HG03565 (cell line): ENCODE measurements around the gene COG2.
A peak's percentile ranks its signal among the peaks of the same experiment; 100 is the strongest.
"Not testable (repeated sequence)": the region's sequence is repeated elsewhere in the genome, so short reads cannot be mapped to it uniquely, and the experiment has no call there.

Experiments used
- ATAC-seq: cut with Tn5 transposase; IDR thresholded peaks from one replicate; pipeline ENCODE4 v1.9.1; 2021; ENCODE audit warnings: mild to moderate bottlenecking, moderate library complexity; ENCODE audit not compliant: unreplicated experiment

COG2 gene

DNA sequence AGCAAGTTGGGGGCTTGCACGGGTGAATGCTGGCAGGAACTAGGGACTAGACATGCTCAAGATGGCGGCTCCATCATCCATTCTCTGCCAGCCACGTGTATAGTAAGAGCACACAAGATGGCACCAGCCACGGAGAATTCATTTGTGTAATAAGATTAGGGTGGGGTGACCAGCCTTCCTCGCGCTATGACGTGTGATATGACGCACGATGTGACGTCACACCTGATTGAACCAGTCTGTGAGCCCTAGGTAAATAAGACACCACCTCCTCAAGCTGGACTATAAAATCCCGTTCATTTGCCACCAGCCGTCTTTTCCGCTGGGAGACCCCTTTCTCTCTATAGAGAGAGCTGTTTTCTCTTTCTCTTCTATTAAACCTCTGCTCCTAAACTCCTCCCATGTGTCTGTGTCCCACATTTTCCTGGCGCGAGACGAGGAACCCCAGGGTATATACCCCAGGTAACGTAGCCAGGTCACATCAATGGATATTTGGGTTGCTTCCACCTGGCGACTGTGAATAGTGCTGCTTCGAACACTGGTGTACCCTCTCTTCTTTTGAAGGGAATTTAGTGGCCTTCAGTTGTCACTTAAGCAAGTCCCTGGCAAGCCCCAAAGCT, 18.1 kb upstream of the COG2 start:
- ATAC-seq = no peak

DNA sequence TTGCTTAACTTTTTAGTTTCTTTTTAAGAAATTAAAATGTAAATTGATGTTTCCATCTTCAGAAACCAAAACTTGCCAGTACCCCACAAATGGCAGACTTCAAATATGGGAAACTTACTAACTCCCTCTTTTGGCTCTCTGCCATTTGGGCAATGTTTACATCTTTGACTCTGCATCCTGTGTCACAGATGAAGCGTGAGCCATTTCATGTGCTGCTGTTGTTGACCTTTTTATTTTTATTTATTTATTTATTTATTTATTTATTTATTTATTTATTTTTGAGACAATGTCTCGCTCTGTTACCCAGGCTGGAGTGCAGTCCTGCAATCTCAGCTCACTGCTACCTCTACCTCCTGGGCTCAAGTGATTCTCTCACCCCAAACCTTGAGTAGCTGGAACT, 16.0 kb upstream of the COG2 start:
- ATAC-seq = no peak

DNA sequence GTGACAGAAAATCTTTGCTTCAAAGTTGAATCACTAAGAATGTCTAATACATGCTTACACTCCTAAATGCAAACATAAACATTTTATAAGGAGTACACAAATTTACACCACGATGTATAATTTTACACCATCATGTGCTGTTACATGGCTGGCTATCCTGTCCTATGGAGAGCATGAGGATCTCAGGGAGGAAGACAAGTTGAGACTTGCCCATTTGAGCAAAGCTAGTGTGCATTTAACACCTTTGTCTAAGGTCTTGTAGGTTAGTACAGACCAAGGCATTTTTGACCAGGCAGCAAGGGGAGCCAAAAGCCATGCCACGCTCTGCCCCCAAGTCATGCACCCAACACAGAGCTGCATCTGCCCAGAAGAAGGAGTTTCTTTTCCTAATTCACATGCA, 14.5 kb upstream of the COG2 start:
- ATAC-seq = no peak

DNA sequence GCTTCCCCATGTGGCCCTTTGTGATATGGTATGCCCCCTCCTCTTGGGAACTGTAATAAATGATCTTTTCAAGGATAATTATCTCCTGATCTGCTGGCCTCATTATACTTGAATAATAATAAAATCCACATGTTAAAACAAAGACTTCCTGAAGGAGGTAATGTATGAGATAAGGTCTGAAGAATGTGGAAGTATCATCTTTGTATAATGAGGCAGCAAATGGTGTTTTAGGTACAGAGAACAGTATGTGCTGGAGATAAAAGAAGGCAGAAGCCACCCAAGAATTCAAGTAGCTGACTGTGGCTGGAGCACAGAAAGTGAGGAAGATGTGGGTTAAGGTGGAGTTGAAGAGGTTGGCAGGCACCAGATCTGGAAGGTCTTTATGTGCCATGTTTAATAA, 12.8 kb upstream of the COG2 start:
- no peak for ATAC-seq

DNA sequence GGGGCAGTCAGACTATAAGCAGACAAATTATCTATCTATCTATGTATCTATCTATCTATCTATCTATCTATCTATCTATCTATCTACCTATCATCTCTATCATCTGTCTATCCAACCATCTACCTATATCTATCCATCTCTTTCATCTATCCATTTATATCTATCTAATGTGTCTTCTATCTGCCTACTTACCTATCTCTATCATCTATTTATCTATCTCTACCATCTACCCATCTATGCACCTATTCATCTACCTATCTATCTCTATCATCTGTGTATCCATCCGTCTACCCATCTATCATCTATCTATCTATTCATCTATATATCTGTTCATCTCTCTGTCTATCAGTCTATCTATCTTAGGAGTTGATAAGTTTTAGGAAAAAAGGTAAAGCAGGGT, 10.8 kb upstream of the COG2 start:
- no peak for ATAC-seq

DNA sequence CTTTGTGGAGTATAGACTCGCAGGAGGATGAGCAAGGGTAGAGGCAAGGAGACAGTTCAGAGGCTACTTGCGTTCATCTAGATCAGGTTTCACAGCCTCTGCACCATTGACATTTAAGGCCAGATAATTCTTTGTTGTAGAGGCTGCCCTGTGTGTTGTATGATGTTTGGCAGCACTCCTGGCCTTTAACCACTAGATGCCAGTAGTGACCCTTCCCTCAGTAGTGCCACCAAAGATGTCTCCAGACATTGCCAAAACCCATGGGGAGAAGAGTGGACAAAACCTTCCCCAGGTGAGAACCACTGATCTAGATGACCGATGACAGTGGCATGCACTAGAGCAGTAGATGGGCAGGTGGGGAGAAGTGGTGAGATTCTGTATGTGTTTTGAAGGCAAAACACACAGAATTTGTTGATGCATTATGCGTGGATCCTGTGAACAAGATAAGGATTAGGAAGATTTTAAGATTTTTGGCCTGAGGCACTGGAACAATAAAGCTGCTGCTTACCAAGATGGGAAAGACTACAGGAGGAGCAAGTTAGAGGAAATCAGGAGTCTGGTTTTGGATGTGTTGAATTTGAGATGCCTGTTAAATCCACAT, 9.9 kb upstream of the COG2 start:
- peak; percentile 54 for ATAC-seq

DNA sequence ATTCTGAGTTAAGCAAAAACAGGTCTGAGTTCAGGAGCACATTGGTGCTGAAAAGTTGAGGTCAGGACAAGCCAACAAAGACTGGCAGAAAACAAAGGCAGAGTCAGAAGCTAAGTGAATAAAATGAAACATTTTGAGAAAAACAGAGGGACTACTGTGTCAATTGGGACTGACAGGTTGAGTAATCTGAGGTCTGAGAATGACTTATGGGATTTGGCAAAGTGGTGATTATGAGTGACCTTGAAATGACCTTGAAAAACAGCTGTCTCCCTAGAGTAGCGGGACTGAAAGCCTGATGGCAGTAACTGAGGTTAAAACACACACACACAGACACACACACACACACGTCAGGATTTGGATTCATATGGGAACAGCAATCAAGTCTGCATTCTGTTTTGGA, 8.8 kb upstream of the COG2 start:
- no peak for ATAC-seq

DNA sequence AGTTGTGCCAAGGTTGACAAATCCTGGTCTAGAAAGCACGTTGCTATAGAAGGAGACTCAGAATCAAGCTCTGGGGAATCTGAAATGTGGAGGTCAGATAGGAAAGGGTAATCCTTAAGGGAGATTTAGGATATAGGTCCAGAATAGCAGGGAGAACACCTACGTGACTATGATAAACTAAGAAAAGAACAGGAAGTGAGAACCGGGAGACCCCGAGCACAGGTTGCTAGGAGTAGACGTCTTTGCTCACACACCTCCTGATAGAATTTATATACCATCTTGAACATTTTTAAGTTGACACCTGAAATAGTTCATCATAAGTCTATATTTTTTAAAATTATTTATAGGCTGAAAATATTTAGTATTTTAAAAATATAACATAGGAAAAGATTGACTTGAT, 7.9 kb upstream of the COG2 start:
- ATAC-seq = no peak

DNA sequence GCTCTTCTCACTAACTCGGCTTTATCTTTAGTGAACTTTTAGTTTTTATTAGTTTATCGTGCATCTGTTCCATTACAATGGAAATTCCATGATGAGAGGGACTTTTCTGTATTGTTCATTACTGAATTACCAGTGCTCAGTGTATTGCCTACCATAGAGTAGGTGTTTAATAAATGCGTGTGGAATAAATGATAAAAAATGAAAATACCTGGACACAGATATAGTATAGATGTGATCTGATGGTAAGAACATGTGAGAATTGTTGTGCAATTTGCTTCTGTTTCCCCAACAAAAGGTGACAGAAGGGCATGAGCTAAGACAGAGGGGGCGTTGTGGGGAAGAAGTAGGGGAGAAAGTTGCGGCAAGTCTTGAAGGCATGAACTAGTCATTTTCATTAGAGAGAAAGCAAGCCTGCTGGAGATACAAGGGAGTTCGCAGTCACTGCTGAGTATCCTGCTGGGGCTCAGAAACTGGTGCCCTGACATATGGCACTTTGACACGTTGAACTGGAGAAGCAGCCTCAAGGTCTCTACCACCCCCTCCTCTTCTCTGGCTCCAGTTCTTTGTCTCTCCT, 5.6 kb upstream of the COG2 start:
- ATAC-seq = no peak

DNA sequence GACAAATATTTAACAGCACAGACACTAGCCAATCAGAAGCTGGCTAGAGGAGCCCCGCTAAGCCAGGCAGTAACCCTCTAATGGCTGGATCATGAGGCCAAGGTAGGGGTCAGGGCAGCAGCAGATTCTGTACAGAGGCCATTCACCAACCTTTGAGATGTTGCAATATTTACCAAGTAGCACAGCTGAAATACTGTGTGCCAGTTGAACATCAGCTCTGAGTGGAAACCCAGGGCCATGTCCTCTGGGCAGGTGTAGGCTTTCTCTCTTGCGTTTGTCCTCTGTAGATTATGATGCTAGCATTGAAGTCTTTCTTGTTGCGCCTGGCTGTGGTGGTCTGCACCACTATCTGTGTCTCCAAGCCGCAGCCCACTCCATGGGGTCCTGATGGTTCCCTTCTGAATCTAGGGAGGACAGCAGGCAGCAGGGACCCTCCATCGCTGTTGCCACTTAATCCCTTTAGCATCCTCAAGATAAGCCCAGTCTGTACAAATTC, 2.5 kb upstream of the COG2 start:
- no peak for ATAC-seq

DNA sequence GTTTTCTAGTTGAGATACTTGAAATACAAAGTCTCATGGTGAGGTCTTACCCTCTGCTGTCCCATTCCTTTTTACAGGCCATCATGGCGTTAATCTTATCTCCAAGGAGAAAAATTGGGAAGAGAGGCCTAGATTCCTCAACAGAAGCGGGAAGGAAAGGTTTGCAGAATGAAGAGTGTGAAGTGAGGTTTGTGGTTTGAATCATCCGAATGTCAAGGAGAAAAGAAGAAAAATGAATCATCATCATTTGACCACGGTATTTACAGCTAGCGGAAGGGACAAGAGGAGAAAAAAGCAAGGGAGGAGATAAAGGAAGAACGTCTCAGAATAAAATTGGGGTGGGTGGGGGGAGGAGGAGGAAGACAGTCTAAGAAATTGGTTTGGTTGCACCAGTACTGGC, 935 bp upstream of the COG2 start:
- no peak for ATAC-seq

DNA sequence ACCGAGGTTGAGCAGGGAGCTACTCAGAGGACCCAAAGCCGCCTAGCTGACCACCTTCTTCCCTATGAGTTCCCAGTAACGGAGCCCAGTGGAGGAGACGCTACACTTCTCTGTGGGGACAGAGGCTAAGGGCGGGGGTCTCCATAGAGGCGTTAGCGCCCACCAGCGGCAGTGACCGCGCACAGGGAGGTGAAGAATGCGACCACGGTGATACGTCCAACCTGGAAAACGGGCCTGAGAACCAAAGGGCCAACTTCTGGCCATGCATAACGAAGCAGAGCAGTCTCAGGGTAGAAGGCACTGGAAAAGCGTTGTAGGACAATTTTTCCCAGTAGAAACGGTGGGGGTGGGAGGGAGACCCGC, 400 bp upstream of the COG2 start:
- peak; percentile 1 for ATAC-seq

DNA sequence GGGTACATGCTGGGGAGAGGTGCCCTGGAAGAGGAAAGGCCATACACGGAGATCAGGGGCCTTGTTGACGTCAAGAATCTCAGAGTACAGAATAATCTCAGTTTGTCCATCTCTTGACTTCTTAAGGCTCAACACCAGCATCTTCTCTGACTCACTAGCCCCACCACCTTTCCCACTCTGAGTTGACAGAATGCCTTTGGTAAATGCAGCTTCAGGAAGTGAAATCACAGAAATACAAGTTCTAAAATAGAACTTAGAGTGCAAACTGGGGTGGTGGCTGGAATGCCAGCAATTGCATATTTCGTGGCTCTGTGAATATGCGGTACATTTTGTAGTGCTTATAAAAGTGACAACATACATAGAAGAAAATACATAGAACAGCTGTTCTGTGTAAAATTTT, 1.6 kb downstream of the COG2 start:
- ATAC-seq = no peak

DNA sequence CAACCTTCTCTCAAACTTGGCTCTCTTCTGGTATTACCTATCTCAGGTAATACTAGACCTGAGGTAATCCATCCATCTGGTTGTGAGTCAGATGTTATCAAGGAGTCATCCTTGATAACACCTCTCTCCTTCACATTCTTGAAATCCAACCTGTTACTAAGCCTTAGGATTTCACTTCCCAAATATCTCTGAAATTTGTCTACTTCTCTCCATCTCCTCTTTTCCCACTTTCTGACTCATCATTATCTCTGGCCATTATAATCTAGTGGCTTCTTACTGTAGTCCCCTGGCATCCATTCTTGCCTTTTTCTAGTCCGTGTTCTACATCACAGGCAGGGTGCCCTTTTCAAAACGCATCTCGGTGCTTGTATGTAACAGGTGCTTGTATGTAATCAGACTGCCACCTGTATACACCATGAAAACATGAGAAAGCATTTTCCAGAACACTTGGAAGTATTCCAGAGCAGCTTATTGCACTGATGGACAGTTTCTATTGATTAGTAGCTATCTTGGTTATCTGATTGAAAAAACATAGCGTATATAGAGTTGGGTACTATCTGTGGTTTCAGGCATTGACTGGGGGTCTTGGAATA, 4.5 kb downstream of the COG2 start:
- no peak for ATAC-seq

DNA sequence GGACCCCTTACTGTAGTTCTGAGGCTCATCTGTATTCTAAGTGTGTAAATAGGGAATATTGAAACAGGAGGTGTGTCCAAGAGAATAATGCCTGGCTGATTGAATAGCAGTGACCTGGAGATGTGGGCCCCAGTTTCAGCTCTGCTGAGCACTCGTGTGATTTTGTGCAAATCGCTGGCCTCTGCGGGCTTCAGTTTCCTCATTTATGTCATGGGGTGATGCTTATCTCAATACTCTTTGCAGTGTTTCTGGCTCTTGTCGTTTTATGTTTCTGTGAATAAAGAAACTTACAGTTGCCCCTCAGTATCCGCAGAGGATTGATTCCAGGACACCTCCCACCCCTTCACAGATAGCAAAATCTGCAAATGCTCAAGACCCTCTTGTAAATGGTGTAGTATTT, 5.0 kb downstream of the COG2 start:
- ATAC-seq = no peak

DNA sequence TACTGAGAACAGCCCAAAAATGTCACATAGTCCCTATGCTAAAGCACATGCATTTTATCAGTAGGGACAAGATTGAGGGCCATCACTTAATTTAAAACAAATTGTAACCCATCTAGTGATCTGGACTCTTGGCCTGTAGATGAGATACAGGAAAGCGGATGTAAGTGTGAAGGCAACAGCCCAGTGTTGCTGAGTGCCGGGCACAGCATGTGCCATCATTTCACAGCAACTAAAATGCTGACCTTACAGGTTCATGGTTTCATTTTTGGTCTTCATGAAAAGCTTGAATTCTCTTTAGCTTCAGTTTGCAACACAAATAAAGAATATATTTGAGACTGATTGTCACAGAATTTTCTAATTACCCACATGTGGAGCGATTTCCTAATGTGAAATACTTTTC, 5.8 kb downstream of the COG2 start:
- no peak for ATAC-seq

DNA sequence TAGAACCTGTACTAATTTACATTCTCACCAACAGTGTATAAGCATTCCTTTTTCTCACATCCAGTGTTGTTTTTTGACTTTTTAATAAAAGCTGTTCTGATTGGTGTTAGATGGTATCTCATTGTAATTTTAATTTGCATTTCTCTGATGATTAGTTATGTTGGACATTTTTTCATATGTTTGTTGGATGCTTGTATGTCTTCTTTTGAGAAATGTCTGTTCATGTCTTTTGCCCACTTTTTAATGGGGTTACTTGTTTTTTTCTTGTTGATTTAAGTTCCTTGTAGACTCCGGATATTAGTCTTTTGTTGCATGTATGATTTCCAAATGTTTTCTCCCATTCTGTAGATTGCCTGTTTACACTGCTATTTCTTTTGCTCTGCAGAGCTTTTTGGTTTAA, 8.0 kb downstream of the COG2 start:
- no peak for ATAC-seq

DNA sequence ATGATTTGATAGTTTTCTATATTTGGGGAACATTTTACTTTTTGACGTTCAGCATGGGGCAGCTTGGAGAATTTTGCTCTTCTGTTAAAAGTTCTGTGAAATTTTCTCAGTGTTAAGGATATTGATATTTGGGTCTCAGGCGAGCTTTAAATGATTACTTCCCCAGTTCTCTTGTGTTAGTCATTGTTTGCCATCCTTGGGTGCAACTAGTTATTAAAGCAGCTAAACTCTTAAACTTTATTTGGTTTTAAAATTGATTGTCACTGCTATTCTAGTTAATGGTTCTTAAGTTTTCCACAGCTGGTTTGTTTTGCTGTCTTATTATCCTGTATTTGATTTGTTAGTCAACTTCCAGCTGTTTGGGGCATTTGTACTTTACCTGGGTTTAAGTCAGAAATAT, 9.0 kb downstream of the COG2 start:
- ATAC-seq = no peak

DNA sequence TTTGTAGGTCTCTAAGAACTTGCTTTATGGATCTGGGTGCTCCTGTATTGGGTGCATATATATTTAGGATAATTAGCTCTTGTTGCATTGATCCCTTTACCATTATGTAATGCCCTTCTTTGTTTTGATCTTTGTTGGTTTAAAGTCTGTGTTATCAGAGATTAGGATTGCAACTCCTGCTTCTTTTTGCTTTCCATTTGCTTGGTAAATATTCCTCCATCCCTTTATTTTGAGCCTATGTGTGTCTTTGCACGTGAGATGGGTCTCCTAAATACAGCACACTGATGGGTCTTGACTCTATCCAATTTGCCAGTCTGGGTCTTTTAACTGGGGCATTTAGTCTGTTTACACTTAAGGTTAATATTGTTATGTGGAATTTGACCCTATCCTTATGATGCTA, 14.4 kb downstream of the COG2 start:
- not testable (repeated sequence) for ATAC-seq

DNA sequence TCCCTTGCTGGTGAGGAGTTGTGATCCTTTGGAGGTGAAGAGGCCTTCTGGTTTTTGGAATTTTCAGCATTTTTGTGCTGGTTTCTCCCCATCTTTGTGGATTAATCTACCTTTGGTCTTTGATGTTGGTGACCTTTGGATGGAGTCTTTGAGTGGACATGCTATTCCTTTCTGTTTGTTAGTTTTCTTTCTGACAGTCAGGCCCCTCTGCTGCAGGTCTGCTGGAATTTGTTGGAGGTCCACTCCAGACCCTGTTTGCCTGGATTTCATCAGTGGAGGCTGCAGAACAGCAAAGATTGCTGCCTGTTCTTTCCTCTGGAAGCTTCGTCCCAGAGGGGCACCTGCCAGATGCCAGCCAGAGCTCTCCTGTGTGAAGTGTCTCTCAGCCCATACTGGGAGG, 15.8 kb downstream of the COG2 start:
- ATAC-seq = not testable (repeated sequence)

DNA sequence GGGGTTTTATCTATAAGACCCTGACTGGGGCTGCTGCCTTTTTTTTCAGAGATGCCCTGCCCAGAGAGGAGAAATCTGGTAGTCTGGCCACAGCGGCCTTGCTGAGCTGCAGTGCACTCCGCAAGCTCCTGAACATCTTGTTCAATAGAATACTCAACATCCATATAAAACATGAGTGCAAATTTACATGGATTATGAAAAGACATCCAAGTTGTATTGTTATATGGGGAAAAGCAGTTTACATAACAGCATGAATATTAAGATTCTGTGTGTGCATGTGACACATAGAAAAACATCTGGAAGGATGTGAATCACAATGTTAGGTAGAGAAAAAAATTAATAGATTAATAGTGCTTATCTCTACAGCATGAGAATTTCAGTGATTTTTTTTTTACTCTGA, 16.4 kb downstream of the COG2 start:
- no peak for ATAC-seq

DNA sequence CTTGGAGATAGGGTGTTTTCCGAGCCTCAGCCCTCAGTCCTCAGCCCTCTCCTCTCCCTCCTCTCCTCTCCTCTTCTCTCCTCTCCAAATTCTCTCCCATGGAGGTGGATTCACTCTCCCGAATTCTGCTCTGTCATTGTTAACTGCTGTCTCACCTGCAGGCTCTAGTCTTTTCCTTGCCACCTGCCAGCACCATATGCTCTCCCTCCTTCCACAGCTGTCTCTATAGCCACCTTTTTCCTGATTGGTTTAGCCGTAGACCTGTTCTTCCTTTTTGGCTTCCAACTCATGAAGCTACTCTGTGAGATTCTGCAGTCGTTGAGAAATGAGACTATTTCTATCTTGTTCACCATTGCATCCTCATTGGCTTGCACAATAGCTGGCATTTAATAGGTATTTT, 19.7 kb downstream of the COG2 start:
- ATAC-seq = no peak
